Activated CD4-positive, alpha-beta memory T cell treated with anti-CD3 and anti-CD28 coated beads, Interleukin-2, amount 10 ng/mL, durations not matched to agents 7 days and 5 days (primary cell): Measurements from ENCODE around the gene SDS. TPM values are rescaled to one million over a fixed set of nuclear protein-coding genes. Genes with fewer than 3 reads are reported as not detected.

ENCODE experiments used
- CTCF ChIA-PET: fragments of 350-600 bp; sonication (Branson Sonifier 250); formaldehyde crosslinking; loops from one replicate; lab custom pipeline; 2021; ENCODE audit warnings: antibody characterized with exemption, inconsistent platforms; lab: Charles Lee
- POLR2A ChIA-PET: fragments of 350-600 bp; sonication (Branson Sonifier 250); formaldehyde crosslinking; loops from one replicate; lab custom pipeline; 2021; ENCODE audit warnings: antibody characterized with exemption; lab: Charles Lee
- DNase-seq: peaks from one replicate; pipeline ENCODE4 v3.0.0-alpha.2; 2020
- H3K27ac Mint-ChIP-seq: one replicate; pipeline ENCODE4 v1.8.0; 2021; ENCODE audit warnings: mild to moderate bottlenecking, mixed read lengths
- H3K27me3 Mint-ChIP-seq: one replicate; pipeline ENCODE4 v1.8.0; 2021; ENCODE audit warnings: mixed read lengths
- H3K36me3 Mint-ChIP-seq: one replicate; pipeline ENCODE4 v1.8.0; 2021; ENCODE audit warnings: low read depth, mixed read lengths
- H3K4me1 Mint-ChIP-seq: one replicate; pipeline ENCODE4 v1.8.0; 2021; ENCODE audit warnings: mixed read lengths
- H3K4me3 Mint-ChIP-seq: one replicate; pipeline ENCODE4 v1.8.0; 2021; ENCODE audit warnings: mild to moderate bottlenecking, mixed read lengths
- H3K9me3 Mint-ChIP-seq: one replicate; pipeline ENCODE4 v1.8.0; 2021; ENCODE audit warnings: mixed read lengths
- total RNA-seq, 2 experiments: library from RNA; stranded (reverse); gene quantifications; one replicate each; pipeline ENCODE4 v1.2.3, GENCODE V29; 2021

Gene SDS
- not detected for total RNA-seq

DNA sequence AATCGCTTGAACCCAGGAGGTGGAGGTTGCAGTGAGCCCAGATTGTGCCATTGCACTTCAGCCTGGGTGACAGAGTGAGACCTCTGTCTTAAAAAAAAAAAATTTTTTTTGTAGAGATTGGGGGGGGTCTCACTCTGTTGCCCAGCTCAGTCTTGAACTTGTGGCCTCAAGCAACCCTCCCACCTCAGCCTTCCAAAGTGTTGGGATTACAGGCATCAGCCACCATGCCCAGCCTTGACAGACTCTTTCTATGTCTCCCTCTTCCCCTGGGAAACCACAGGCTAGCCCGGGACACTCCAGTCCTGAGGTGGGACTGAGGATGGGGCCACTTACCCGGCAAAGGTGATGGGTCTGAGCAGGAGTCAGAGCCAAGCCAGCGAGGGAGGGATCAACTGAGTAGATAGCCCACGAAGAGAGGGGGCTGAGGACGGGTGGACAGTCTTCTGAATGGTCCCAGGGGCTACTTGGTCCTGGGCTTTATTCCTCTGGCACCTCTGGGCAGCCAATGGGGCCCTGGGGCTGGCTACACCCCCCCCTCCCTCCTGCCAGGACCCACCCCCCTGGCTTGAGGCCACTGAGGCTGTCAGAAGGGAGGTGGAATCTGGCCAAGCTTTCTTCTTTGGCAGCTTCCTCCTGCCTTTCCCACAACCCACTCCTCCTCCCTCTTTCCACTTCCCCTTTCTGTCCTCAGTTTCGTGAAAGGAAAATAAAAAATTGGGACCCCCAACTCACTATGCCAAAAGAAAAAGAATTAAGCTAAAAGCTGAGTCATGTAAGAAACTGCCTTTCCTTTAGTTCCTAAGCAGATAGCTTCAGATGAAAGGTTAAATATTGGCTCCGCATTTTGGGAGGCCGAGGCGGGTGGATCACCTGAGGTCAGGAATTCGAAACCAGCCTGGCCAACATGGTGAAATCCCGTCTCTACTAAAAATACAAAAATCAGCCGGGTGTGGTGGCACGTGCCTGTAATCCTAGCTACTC, at the start of gene SDS:
Gene SDS, minus strand, starts transcription at position 453 of the 981 bp plus-strand sequence. CDS start 4,179 bp downstream, outside the sequence.
- H3K36me3 Mint-ChIP-seq = no peaks in the 10 kb centered on the region
- peaks cover 17% of the 10 kb centered on the region for H3K27me3 Mint-ChIP-seq
- ChIA-PET CTCF (no interaction called here), POLR2A (no interaction called here)
- H3K4me3 Mint-ChIP-seq = no peak within 1 kb of the TSS
- DNase-seq = no peak
- no peaks in the 10 kb centered on the region for H3K9me3 Mint-ChIP-seq
- H3K4me1 Mint-ChIP-seq = no peaks in the 10 kb centered on the region
- no peak within 1 kb of the TSS for H3K27ac Mint-ChIP-seq

DNA sequence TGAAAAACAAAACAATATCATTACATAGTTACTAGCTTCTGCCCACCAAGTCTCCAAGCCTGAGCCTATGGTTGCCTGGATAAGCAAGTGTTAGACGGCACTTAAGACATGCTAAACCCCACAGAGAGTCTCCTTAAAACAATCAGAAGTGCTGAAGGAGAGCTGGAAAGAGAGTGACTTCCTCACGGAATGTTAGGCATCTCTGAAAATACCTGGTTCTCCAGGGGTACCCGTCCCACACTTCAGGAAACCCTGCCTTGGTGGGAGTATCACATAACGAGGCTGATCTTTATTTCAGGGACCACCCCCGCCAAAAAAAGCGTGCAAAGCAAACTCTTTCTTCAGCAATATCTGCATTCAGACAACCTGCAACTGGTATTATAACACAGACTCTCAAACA, 49.6 kb upstream of the SDS start:
- Mint-ChIP-seq H3K9me3 (no peaks in the 10 kb centered on the region), H3K27ac (no peak overlapping the region), H3K36me3 (no peaks in the 10 kb centered on the region), H3K4me3 (no peak overlapping the region), H3K4me1 (peaks cover 2% of the 10 kb centered on the region), H3K27me3 (peaks cover 14% of the 10 kb centered on the region)
- ChIA-PET CTCF (interaction anchor here (0.7 to 0.8 kb wide), 2 partner anchors 28 to 725 kb away, joined by 3 read pairs; no protein-coding TSS in a partner anchor), POLR2A (no interaction called here)
- no peak for DNase-seq

DNA sequence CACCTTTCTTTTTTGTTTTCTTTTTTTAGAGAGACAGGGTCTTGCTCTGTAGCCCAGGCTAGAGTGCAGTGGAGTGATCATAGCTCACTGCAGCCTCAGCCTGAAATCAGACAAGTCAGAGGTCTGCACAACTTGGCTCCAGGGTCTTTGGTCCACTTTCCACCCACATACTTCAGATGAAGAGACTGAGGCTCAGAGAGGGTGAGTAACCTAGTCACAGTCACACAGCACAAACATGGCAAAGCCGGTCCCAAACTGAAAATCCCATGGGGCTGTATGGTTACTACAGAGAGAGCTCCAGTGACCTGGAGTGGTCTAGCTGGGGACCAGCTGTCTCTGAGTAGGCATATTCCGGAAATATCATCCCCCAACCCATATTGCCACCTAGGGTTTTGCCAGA, 48.8 kb upstream of the SDS start:
- ChIA-PET CTCF (no interaction called here), POLR2A (no interaction called here)
- Mint-ChIP-seq H3K4me1 (peaks cover 2% of the 10 kb centered on the region), H3K4me3 (no peak overlapping the region), H3K27ac (no peak overlapping the region), H3K27me3 (peaks cover 9% of the 10 kb centered on the region), H3K9me3 (no peaks in the 10 kb centered on the region), H3K36me3 (no peaks in the 10 kb centered on the region)
- no peak for DNase-seq

- Mint-ChIP-seq H3K4me1 (no peaks in the 10 kb centered on the region), H3K27ac (no peak overlapping the region), H3K27me3 (peaks cover 8% of the 10 kb centered on the region), H3K4me3 (no peak overlapping the region), H3K36me3 (no peaks in the 10 kb centered on the region), H3K9me3 (peaks cover 5% of the 10 kb centered on the region)
- POLR2A ChIA-PET = no interaction called here
- no peak for DNase-seq
- CTCF ChIA-PET = no interaction called here
Measured at GRCh38 chr12:113449839-113450238, 46.2 kb upstream of the SDS start.

- H3K4me3 Mint-ChIP-seq = no peak overlapping the region
- no peak overlapping the region for H3K27ac Mint-ChIP-seq
- DNase-seq = no peak
- no peaks in the 10 kb centered on the region for H3K4me1 Mint-ChIP-seq
- CTCF ChIA-PET = no interaction called here
- POLR2A ChIA-PET = no interaction called here
- H3K27me3 Mint-ChIP-seq = peaks cover 8% of the 10 kb centered on the region
- H3K36me3 Mint-ChIP-seq = no peaks in the 10 kb centered on the region
- peaks cover 5% of the 10 kb centered on the region for H3K9me3 Mint-ChIP-seq
Measured at GRCh38 chr12:113449299-113449698, 45.6 kb upstream of the SDS start.

DNA sequence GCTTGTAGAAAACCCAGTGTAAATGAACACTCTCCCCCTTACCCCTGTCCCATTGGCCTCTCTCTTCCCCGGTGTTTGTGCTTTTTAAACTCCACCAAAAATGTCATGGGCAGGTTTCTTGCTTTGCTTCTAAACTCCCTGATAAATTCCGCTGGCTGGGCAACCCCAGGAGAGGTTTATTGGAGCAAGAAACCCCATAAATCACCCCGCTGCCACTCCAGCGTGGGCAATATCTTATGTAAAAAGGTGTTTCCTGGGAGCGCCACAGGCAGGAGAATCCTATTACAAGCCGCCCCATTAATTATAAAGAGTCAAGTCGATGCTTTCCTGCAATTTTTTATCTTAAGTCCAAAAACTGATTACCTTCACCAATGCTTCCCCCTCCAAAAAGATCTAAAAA, 45.2 kb upstream of the SDS start:
- Mint-ChIP-seq H3K9me3 (peaks cover 5% of the 10 kb centered on the region), H3K27ac (no peak overlapping the region), H3K4me3 (no peak overlapping the region), H3K36me3 (no peaks in the 10 kb centered on the region), H3K4me1 (no peaks in the 10 kb centered on the region), H3K27me3 (peaks cover 8% of the 10 kb centered on the region)
- POLR2A ChIA-PET = no interaction called here
- DNase-seq = no peak
- CTCF ChIA-PET = no interaction called here

- CTCF ChIA-PET = interaction anchor here (1.8 kb wide), 1 partner anchor 17 kb away, joined by 4 read pairs; no protein-coding TSS in a partner anchor
- Mint-ChIP-seq H3K9me3 (peaks cover 5% of the 10 kb centered on the region), H3K36me3 (no peaks in the 10 kb centered on the region), H3K4me3 (no peak overlapping the region), H3K27ac (no peak overlapping the region), H3K4me1 (no peaks in the 10 kb centered on the region), H3K27me3 (peaks cover 8% of the 10 kb centered on the region)
- POLR2A ChIA-PET = no interaction called here
- no peak for DNase-seq
Measured at GRCh38 chr12:113445544-113446171, 42.0 kb upstream of the SDS start.

GRCh38 chr12:113443030-113443539, 39.4 kb upstream of the SDS start:
- POLR2A ChIA-PET = no interaction called here
- DNase-seq = no peak
- Mint-ChIP-seq H3K4me1 (no peaks in the 10 kb centered on the region), H3K4me3 (no peak overlapping the region), H3K36me3 (no peaks in the 10 kb centered on the region), H3K9me3 (peaks cover 5% of the 10 kb centered on the region), H3K27ac (no peak overlapping the region), H3K27me3 (peaks cover 5% of the 10 kb centered on the region)
- CTCF ChIA-PET = interaction anchor here (0.6 kb wide), 1 partner anchor 246 kb away, joined by 3 read pairs; no protein-coding TSS in a partner anchor

DNA sequence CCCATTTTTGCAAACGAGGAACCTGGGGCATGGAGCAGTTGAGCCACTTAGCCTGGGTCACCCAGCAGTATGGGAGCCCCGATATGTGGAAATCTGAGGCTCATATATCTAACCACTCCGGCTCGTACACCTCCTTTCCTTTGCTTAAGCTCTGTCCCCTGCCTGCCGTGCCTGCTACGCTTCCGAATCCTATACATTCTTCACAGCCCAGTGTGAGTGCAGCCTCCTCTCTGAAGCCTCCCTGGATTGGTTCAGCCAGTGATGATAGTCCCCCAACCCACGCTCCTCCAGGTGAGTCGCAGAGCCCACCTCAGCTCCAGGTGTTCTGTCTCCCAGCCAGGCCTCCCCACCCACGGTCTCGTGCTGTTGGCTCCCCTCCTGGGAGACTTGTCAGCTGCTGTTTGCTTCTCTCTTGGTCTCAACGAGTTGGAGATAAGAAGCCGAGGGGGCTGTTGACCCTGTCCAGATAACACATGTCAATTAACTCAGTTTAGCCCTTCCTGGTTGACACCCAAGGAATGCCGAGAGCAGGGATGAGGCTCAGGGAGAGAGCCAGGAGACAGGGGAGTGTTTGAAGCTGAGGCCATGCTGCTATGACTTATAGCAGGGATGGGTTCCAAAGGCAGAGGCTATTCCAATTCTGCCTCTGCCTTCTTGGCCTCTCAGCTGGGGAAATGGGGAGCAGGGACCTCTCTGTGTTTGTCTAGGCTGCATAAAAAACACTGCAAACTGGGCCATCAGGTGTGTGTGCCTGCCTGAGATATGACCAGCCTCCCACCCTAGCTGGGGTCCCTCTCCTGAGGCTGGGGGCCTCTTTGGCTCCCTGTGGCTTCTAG, 37.5 kb upstream of the SDS start:
- Mint-ChIP-seq H3K36me3 (no peaks in the 10 kb centered on the region), H3K4me1 (no peaks in the 10 kb centered on the region), H3K27ac (no peak overlapping the region), H3K27me3 (peaks cover 3% of the 10 kb centered on the region), H3K4me3 (no peak overlapping the region), H3K9me3 (peaks cover 3% of the 10 kb centered on the region)
- POLR2A ChIA-PET = no interaction called here
- no peak for DNase-seq
- CTCF ChIA-PET = no interaction called here

DNA sequence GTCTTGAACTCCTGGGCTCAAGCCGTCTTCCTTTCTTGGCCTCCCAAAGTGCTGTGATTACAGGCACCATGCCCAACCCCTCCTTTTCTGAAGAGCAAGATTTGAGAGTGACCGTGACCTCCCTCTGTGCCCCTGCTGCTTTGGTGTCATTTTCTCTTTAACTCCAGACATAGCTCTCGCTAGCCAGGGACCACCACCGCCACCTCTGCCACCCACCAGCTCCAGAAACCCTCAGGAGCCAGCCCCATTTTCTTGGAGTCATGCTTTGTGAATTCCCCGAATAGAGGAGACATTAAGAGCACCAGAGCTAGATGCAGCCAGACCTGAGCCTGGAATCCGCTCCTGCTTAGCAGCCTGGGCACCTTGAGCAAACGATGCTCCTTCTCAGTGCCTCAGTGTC, 36.6 kb upstream of the SDS start:
- Mint-ChIP-seq H3K27me3 (no peaks in the 10 kb centered on the region), H3K9me3 (no peaks in the 10 kb centered on the region)
- CTCF ChIA-PET = no interaction called here

GRCh38 chr12:113439606-113440030, 35.9 kb upstream of the SDS start:
- no peak for DNase-seq
- Mint-ChIP-seq H3K27me3 (no peaks in the 10 kb centered on the region), H3K9me3 (no peaks in the 10 kb centered on the region), H3K27ac (no peak overlapping the region), H3K4me3 (no peak overlapping the region), H3K4me1 (no peaks in the 10 kb centered on the region), H3K36me3 (no peaks in the 10 kb centered on the region)
- POLR2A ChIA-PET = no interaction called here
- CTCF ChIA-PET = interaction anchor here (0.6 kb wide), 1 partner anchor 497 kb away, joined by 3 read pairs; no protein-coding TSS in a partner anchor

More for the DNA sequence above, 36.6 kb upstream of the SDS start:
- H3K4me1 Mint-ChIP-seq = no peaks in the 10 kb centered on the region
- no peaks in the 10 kb centered on the region for H3K36me3 Mint-ChIP-seq
- no peak overlapping the region for H3K4me3 Mint-ChIP-seq
- POLR2A ChIA-PET = no interaction called here
- DNase-seq = no peak
- no peak overlapping the region for H3K27ac Mint-ChIP-seq

DNA sequence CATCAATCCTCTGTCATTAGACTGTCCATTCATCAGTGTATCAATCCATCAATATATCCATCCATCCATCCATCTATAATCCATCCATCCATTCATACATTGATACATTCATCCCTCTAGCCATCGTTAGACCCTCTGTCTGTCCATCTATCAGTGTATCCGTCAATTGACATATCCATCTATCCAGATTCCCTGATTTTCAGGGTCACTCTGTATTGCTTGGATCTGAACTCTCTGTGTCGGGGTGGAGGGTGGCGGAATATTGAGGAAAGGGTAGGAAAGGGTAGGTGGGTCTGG, 35.6 kb upstream of the SDS start:
- DNase-seq = no peak
- no peak overlapping the region for H3K4me3 Mint-ChIP-seq
- no peaks in the 10 kb centered on the region for H3K9me3 Mint-ChIP-seq
- H3K36me3 Mint-ChIP-seq = no peaks in the 10 kb centered on the region
- no peaks in the 10 kb centered on the region for H3K27me3 Mint-ChIP-seq
- ChIA-PET POLR2A (no interaction called here), CTCF (no interaction called here)
- H3K4me1 Mint-ChIP-seq = no peaks in the 10 kb centered on the region
- H3K27ac Mint-ChIP-seq = no peak overlapping the region
